Mammary epithelial cell (primary cell): ENCODE results near the gene SGTB.

ENCODE experiments used
- CTCF ChIP-seq, 2 donors: IDR thresholded peaks in 1 of 2; conservative IDR thresholded peaks in 1 of 2; 2 replicates each; pipeline ENCODE4 v1.5.1; 2011 to 2012; ENCODE audit warnings: inconsistent platforms in 2 of 2, low read length in 2 of 2, mild to moderate bottlenecking in 2 of 2, control low read depth in 1 of 2, low read depth in 1 of 2; ENCODE audit not compliant: insufficient read depth in 1 of 2; ENCODE audit errors: extremely low read depth in 1 of 2
- EZH2 ChIP-seq: IDR thresholded peaks from 2 replicates; pipeline ENCODE4 v1.6.1; 2012; ENCODE audit warnings: low read length, inconsistent platforms, borderline replicate concordance

GRCh38 chr5:65708145-65708544 lies 13.8 kb downstream of the SGTB start:
- TF ChIP-seq CTCF (conservative IDR thresholded peaks at IDR 0.05 in 1 of 2, IDR thresholded peaks at IDR 0.05 in 1 of 2; ENCODE audit: extremely low read depth in 1 of 2, insufficient read depth in 1 of 2, low read depth in 1 of 2, low read length in 2 of 2) = no peak
- TF ChIP-seq EZH2 = no peak
